LoVo (cell line): ENCODE data around the gene C3orf18.

ENCODE experiments used
- DNase-seq: peaks from one replicate; pipeline ENCODE4 v3.0.0-alpha.2; 2016; ENCODE audit warnings: low spot score

Gene C3orf18

DNA sequence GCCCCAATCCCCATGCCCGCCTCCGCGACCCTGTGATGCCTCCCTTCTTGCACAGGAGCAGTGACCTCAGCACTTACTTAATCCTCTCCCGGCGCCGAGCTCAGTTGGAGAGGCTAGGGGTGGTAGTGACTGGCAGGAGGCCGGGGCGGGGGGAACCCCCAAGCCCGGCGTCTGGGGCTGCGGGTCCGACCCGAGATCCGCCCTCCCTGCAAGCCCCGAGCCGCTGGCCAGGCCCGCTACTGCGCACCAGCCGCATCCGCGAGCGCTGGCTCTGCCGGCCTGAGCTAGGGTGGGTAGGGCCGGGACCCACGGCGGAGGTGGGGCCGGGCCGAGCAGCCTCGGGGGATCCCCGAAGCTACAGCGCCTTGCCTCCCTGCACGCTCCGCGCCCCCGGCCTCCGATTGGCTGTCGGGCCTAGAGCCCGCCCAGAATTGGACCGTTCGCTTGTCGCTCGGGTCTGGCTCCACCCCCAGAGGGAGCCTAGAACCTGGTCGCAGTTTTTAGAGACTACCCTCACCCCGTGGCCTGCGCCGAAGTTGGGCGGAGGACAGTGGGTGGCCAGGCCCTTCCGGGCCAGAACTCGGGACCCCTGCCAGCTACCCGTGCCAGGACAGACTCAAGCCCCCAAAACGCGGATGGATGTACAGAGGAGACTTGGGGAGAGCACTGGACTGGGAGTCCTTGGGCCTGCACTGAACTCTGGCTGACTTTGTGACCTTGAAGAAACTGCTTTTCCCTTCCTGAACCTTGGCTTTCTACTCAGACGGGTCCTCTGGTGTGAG, at the start of gene C3orf18:
Gene C3orf18 (minus strand): TSS at position 362 of the 782 bp plus-strand sequence. CDS start 2,048 bp downstream, outside the sequence.
- peak; percentile 77 for DNase-seq

DNA sequence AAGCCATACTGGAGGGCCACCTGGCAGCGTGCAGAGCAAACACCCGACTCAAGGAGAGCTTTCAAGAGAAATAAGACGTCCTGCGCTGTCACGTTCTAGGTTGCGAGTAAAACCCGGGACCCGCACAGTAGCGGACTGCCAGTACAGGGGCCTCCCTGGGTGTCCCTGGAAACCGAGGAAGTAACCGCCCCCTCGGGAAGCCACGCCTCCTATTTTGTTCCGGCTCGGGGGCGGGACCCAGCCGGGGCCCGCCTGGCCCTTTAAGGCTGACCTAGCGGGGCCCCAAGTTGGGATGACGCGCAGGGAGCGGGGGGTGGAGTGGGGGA, 49.2 kb upstream of the C3orf18 start:
- DNase-seq = peak; percentile 91

DNA sequence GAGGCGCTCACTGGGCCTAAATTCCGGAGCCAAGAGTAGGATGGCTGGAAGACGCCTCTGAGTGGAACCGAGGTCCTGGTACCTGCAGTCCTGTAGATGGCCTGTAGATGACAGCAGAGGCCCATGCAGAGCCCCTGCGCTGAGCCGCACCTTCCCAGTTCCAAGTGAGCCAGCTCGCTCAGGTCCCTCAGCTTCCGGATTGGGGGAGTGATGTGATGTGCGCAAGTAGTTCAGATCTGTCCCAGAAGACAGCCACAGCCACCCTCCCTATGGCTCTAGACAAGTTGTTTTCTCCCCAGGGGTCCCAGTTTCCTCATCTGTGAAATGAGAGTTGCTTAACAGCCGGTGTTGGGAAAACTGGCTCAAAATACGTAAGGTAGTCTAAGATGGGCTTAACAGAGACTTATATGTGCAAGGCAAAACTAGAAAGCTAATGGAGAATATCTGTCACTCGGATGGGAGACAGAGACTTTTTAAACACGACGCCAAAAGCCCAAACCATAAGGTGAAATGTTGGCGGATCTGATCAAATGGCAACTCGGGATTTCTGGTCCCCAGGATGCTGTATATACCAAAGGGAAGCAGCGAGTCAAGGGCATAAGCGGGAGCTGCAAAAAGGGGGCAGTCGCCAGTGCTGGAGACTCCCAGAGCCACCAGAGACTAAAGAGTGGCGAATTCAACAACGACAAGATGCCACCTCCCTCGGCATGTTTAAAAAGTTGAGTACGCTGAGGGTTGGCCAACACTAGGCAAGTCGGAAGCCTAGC, 48.6 kb upstream of the C3orf18 start:
- peak; percentile 90 for DNase-seq

DNA sequence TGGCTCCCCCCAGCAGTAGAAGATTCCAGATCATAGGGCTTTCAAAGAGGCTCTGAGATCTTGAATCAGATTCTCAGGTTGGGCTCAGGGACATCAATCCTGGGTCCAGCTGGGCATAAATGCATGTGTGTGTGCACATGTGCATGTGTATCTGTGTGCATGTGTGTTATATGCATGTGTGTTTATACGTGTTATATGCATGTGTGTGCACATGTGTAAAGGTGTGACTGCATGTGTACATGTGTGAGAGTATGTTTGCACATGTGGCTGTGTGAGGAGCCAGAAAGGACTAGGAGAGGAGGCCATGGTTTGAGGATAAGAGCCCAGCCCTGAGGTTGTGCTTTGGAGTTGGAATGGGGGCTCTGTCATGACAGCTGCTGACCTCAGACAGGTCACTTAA, 47.6 kb upstream of the C3orf18 start:
- DNase-seq = no peak

DNA sequence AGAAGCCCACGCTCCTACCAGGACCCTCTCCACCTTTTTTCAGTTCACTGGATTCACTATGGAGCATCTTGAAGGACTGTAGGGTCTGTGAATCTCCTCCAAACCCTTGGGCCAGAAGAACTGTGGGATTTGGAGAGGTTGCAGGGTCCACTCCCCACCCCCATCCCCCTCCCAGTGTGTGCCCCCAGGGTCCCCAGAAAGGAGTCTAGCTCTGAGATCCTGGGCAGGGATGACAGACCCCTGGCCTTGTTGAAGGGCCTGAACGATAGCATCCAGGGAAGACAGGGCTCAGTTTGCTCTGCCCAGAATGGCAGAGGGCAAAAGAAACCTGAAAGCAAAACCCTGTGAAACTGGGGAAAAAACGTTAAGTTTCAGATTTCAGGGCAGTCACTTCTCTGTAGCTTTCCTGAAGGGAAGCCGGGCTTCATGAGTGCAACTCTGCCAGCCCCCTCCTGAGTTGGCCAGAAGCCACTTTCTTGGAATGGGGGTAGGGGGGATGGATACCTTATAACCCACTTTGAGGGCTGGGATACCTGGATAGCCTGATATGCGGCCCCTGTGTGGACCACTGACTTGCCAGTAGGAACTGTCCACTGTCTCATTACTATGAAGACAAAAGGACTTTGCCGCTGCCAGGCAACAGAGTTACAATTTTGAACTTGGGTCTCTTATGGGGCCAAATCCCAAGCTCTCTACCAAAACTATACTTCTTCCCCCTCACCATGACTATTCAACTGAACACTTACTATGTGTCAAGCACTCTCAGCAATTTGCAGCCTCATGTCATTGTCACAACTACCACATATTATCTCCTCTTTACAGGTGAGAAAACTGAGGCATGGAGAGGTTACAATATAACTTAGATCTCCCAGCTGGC, 45.7 kb upstream of the C3orf18 start:
- no peak for DNase-seq

DNA sequence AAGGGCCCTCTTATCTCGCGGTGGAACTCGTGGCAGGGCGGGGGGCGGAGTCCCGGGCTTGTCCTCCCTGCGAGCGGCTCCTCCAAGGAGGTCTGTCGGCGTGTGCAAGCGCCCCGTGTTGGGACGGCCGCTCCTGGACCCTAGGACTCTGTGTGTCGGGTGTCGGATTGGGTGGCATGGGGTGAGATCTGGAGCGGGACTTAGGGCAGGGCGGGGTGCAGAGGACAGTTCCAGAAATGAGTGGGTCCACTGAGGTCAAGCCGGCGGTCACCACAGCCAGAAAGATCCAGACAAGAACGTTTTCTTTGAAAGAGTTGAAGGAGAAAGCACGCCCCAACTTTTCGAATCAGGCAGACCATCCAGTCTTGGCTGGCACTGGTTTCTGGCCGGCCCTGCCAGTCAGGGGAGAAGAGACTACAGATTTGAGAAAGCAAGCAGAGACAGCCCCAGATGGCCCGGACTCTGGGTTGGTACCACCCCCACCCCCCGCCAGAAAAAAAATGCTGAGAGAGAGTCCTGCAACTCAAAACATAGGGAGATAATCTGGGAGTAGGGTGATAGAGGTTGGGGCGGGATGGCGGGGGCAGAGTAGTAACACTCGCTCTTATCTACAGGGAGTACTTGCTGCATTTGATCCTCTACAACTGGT, 44.8 kb upstream of the C3orf18 start:
- DNase-seq = no peak

DNA sequence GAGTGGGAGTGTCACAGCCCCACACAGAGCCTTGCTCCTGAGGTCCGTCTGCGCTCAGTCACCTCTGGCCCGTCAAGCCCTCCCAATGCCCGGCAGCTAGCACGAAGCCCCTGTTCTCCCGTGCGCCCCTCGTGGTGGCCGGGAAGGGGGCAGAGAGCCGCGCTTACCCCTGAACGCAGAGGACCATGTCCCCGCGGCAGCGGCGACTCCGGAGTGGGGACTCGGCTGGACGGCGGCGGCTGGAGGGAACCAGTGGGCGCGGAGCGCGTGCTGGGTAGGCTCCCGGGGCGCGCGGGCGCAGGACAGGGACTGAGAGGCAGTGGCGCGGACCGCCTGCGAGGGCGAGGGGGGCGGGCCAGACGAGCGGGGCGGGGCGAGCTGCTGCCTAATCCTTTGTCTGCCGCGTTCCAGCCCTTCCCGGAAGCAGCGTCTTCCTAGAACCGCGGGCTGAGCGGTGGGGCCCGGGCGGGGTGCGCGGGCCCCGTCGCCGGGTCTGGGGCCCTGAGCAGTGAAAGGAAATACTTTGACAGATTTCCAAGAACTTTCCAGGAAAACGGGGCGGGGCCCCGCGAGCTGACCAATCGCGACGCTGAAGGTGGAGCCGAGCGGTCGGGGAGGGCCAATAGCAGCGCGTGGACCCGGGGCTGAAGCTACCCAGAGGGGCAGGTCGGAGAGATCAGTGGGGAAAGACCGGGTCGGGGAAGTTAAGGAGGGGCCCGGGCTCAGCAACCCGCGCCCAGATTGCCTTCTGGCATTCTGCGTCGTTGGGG, 44.1 kb upstream of the C3orf18 start, which contains the start of gene CISH:
Gene CISH (minus strand): TSS at position 311 of the 770 bp plus-strand sequence. CDS start 124 bp downstream, at position 187.
- peak; percentile 93 for DNase-seq

DNA sequence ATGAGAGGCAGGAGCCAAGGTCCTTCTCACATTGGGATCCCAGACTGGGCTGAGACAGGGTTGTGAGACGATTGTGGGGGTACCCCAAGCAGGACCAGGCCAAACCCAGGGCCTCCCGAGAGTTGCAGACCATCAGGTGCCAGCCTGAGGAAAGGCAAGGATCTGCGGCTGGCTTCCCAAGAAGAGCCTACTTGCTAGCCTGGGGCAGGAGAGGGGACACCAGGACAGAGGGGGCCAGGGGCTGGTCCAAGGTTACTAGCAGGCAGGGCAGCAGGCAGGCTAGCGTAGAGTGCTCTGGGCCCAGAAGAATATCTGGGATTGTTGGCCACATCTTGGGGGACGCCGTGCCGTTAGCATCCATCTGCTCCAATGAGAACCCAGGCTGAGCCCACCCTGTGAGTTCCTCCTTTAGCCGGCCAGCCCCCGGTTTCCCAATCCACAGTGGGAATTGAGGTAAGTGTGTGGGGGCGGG, 43.5 kb upstream of the C3orf18 start:
- DNase-seq = no peak

DNA sequence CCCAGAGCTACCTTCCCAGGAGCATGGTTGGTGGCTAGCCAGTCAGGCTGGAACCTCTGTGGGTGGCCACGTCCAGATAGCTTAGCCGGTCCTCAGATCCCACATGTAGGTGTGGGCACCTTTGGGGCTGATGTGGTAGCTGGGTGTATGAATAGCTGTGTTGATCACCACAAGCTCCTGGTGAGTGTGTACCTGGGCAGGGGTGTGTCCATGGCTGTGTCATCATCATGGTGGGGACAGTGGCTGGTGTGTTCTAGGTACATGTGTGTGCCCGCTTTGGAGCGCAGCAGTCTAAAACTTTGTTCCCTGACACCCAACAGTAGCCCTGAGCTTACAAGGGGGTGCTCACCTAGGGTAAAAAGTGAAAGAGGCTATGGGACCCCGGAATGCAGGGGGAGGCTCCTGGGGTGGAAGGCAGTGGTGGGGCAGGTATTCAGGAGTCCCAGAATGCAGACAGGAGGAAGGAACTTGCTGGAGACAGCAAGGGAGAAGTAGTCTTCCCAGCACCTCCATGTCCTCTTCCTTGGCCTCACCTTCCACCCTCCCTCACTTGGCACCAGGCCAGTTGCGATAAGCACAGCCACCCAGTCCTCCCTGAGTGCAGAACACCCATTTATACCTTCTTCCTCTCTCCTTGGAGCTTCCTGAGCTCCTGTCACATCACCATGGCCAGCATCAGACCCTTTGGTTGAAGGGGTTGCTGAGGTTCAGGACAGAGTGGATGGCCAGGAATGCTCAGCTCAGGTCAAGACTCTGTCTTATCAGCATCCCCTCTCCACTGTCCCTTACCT, 42.8 kb upstream of the C3orf18 start:
- no peak for DNase-seq

DNA sequence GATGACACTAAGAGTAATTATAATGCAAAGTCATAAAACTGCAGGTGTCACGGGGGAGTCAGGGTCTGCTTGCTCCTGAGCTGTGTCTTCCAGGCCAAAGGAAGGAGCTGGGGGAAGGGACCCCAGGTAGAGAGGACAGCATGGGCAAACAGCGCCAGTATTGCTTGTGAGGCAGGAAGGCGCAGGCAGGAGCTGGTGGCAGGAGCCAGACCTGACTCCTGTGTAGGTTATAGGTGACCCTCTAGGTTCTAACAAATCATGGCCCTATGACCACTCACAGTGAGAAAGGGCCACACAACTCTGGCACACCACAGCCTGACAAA, 42.2 kb upstream of the C3orf18 start:
- no peak for DNase-seq

DNA sequence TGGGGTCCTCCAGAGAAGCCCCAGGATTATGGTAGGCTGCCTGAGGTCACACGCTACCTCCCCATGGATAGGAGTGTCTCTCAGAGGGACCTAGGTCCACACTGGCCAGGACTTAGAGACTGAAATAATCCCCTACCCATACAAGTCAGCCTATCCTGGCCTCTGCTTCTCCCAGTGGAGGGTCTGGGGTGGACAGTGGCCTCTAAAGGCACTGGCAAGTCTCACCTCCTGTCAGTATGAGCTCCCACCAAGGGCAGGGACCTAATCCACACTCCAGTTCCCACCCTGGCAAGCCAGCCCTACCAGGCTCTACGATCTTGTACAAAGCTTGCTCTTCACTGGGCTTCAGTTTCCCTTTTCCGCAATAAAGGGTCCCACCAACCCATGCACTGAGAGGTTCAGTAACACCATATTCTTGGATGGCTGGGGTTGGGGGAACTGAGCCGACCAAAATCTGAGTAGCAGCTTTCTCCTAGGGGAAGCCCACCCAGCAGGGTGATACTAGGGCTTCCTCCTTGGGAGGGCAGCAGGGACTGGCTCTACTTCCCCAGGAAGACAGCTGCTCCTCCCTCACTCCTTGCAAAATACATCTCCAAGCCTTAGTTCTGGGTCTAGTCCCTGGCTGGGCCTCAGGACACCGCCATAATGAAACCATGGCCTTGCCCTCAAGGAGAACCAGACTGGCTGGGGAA, 41.7 kb upstream of the C3orf18 start:
- no peak for DNase-seq

DNA sequence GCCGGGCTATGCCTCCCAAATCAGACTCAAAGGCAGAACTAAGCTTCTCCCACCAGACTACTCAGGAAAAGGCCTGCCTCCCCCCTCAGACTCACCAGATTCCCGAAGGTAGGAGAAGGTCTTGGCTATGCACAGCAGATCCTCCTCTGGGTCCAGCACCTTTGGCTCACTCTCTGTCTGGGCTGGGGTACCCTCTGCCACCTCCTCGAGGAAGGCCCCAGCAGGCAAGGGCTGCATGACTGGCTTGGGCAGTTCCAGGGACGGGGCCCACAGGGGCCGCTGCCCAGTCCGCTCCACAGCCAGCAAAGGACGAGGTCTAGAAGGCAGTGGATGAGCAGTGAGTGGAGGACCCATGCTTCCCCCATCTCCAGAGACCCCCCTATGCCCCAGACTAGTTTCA, 40.7 kb upstream of the C3orf18 start:
- DNase-seq = no peak

DNA sequence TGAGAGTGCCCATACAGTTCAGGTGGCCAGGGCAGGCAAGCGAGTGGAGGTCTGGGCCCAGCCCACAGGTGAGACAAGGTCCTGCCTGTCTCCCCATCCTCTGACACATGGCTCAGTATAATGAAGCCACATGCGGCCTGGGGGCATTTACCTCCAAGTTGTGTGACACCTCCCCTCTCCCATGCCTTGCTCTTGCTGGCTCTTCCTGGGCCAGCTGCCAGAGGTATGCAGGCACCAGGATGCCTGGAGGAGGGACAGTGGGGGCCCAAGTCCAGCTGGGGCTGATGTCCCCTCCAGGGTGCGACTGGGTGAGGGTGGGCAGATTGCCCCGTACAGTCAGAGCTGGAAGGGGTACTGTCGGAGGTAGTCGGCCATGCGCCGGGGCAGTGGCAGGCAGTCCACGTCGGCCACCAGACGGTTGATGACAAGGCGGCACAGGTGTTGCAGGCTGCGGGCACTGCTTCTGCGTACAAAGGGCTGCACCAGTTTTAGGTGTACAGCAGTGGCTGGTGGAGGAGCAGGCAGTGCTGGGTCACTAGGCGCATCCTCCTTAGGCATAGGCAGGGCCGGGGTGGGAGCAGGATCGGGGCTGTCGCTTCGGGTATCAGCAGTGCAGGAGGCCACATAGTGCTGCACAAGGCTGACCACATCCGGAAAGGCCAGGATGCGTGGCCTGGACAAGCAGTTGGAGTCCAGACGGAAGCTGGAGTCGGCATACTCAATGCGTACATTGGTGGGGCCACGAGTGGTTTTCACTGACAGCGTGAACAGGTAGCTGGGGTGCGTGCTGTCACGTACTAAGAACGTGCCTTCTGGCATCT, 39.9 kb upstream of the C3orf18 start:
- DNase-seq = no peak

DNA sequence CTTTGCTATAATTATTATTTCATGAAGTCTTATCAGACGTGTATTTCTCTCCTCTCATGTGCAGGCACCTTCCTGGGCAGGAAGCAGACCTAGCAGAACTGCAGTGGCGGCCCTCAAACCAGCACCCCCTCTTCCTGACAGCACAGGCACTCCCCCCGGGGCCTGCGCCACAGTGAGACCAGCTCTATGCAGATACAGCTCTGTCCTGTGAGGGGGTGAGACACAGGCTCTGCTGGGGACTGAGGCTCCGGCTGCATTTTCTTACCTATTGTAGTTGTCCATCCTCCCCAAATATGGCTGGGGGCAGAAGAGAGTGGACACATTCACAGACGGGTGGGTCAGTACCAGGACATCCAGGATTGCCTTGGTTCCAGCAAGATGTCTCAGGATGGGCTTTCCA, 39.0 kb upstream of the C3orf18 start:
- DNase-seq = no peak

DNA sequence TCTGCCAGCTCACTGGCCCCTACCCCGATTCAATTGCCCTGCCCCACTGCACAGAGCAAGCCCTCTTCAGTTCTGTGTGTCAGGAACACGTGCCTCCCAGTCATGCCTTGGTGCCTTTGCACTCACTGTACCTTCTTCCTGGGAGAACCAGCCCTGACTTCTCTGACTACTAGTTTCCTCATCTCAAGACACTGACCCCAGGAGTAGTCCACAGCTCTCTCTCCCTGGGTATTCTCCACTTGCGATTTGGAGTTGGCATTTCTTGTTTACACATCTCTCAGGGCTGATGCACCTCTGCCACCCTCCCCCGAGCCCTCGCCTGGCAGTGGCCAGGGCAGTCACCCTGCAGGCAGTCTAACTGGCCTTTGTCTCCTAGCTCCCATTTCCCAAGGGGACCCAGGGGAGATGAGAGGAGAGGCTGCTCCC, 38.4 kb upstream of the C3orf18 start:
- DNase-seq = no peak

DNA sequence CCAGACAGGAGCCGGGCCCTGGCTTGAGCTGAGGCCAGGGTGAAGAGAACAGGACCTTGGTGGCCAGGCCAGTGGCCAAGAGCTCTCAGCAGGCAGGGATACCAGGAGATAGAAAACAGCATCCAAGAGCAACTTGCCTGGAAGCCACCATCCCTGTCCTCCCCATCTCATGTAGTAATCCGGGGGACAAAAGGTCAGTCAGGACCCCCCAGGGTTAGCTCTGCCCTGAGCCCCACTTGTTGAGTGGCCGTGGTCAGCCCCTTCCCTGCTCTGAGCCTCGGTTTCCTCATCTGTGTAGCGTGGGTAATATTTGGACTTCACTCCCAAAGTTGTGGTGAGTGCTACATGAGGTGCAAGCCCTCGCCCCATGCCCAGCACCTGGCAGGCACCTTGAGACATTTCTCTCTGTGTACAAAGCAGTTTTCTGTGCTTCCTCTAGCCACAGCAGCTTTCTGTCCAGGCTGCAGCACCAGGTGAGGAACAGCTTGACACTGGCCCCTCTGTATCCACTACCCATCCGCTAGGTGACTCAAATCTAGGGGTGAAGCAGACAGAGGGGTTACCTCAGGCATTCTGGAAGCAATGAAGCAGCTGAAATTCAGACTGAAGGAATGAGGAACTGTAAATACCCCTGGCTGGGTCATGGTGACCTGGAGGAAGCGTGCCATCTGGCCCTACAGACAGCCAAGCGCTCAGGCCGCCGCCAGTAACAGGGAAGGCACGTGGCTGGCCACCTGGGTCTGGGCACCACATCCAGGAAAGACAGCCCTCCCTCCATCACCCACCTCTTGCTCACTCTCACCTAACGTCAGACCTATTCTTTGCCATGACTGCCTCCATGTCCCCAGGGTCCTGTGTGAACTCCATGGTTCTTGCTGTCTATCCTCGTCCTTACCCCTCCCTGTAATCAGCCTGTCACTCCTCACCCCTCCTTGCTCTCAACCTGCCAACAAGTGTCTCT, 37.4 kb upstream of the C3orf18 start:
- no peak for DNase-seq

DNA sequence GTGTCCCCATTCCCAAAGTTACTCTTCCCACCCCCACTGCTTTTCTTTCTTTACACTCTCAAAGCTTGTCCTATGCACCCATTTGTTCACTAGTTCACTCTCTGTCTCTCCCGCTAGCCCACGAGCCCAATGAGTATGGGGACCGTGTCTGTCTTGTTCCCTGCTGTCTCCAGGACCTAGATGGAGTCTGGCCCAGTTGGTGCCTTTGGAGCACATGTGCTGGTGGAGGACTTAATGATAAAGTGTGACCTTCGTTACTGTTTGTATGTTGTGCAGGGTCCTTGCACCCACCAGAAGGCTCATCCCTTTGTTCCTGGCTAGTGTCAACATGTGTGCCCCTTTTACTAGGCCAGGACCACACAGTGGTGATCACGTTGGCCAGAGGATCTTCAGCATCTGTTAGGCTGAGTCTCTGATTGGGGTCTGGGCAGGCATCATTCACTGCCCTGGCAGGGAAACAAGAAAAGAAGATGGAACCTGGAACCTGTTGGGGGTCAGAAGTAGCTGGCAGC, 36.6 kb upstream of the C3orf18 start:
- no peak for DNase-seq
